ENCODE measurements around the gene GPR153. TPM values are rescaled to one million over a fixed set of nuclear protein-coding genes. Genes with fewer than 3 reads are reported as not detected.

The GPR153 gene
- total RNA-seq, 2 donors from 2014 or later: 9.3 to 11.8 TPM

Other genes with a start within 250 kb of the GPR153 start
- gene KCNAB2, start 215.2 kb downstream of the GPR153 start, total RNA-seq: 10 to 100 TPM; 13.5 to 21.8 TPM
- 1 to 10 TPM; 1.4 to 2.4 TPM for gene CHD5, start 80.8 kb downstream of the GPR153 start, total RNA-seq
- 100 to 1,000 TPM; 275 to 296 TPM for gene RPL22, start 61.5 kb downstream of the GPR153 start, total RNA-seq
- gene RNF207, start 55.0 kb downstream of the GPR153 start, total RNA-seq: 1 to 10 TPM; 8.6 to 8.7 TPM
- gene ICMT, start 25.1 kb downstream of the GPR153 start, total RNA-seq: 10 to 100 TPM; 49.6 to 61.1 TPM
- gene HES3, start 16.9 kb downstream of the GPR153 start, total RNA-seq: not detected
- gene ACOT7, start 132.7 kb upstream of the GPR153 start, total RNA-seq: 10 to 100 TPM; 17.6 to 26.5 TPM
- under 1 TPM in 1 of 2 donors, not detected in 1; 0.14 TPM for gene HES2, start 158.8 kb upstream of the GPR153 start, total RNA-seq
- not detected for gene ESPN, start 163.7 kb upstream of the GPR153 start, total RNA-seq
- 1 to 10 TPM; 7.0 to 9.2 TPM for gene TNFRSF25, start 205.1 kb upstream of the GPR153 start, total RNA-seq
- gene PLEKHG5, start 230.6 kb upstream of the GPR153 start, total RNA-seq: 10 to 100 TPM in 1 of 2 donors, 1 to 10 TPM in 1; 8.9 to 13.0 TPM